T-helper 1 cell treated with Interleukin-12 subunit alpha and Interleukin-12 subunit beta and Interleukin-4 antibody, amounts not matched to agents 30 ng/mL and 1 ng/mL, for 36 hours (primary cell): Measurements from ENCODE around the gene CDC6. TPM values are rescaled to one million over a fixed set of nuclear protein-coding genes. Genes with fewer than 3 reads are reported as not detected.

ENCODE experiments used
- intact Hi-C: fragments of 100-400 bp; cut with micrococcal nuclease; formaldehyde crosslinking; loops from one replicate; pipeline ENCODE4 v1.15.1; 2024
- total RNA-seq: library from RNA; stranded (reverse); gene quantifications from 2 replicates; pipeline ENCODE4 v1.2.3, GENCODE V29; 2022

CDC6 gene
- total RNA-seq, 1 donor from 2014 or later: 72.0 TPM

GRCh38 chr17:40349895-40350688, 62.4 kb downstream of the CDC6 start:
- intact Hi-C loops: no loop called here

- intact Hi-C loops: no loop called here
Measured at GRCh38 chr17:40350689-40351358, 63.1 kb downstream of the CDC6 start.

- intact Hi-C loops: no loop called here
Measured at GRCh38 chr17:40351359-40352236, 63.9 kb downstream of the CDC6 start.

DNA sequence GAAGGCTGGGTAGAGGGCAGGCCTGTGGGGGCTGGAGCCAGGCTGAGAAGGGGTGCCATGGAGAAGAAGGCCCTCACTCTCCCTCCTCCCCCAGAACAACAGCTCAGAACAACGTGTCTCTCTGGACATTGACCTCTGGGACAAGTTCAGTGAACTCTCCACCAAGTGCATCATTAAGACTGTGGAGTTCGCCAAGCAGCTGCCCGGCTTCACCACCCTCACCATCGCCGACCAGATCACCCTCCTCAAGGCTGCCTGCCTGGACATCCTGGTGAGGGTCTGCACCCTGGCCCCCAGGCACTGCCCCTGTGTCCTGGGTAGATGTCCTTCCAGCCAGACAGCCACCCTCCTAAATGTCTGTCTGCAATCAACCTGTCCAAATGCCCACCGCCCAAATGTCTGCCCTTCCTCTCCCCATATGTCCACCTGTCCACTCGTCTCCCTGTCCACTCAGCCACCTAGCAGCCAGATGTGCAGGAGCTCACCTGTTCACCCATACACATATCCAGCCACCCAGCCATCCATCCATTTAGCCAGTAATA, 64.6 kb downstream of the CDC6 start:
- intact Hi-C loops: no loop called here

DNA sequence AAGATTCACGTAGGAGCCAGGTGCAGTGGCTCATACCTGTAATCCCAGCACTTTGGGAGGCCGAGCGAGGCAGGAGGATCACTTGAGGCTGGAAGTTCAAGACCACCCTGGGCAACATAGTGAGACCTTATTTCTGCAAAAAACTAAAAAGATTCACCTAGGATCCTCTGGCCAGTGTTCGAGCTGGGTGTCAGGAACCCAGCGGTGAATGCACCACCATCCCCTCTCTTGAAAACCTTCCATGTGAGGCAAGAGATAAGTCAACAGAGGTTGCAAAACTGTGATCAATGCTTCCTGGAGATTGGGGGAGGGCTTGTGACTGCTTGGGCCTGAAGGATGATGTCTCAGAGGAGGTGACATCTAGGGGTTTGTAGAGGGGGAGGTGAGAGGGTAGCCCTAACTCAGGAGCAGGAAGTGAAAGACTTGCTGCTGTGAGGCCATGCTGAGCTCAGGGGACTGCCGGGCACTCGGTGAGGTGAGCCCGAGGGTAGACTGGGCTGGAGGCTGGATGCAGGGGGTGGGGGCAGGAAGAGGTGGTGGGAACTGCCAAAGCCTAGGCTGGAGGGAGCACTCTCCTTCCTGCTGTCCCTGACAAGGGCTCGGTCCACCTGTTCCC, 65.2 kb downstream of the CDC6 start:
- intact Hi-C loops: no loop called here

Other genes with a start within 250 kb of the CDC6 start
- 90.9 and 107 TPM in 2 replicates for gene MED24, start 233.5 kb upstream of the CDC6 start, total RNA-seq
- gene THRA, start 224.9 kb upstream of the CDC6 start, total RNA-seq: 1.6 and 1.8 TPM in 2 replicates
- gene NR1D1, start 187.3 kb upstream of the CDC6 start, total RNA-seq: 3.3 and 3.7 TPM in 2 replicates
- gene MSL1, start 165.9 kb upstream of the CDC6 start, total RNA-seq: 78.7 and 83.6 TPM in 2 replicates
- 90.5 and 95.1 TPM in 2 replicates for gene CASC3, start 147.3 kb upstream of the CDC6 start, total RNA-seq
- 7.4 and 9.6 TPM in 2 replicates for gene RAPGEFL1, start 110.4 kb upstream of the CDC6 start, total RNA-seq
- 26.8 and 29.1 TPM in 2 replicates for gene WIPF2, start 68.6 kb upstream of the CDC6 start, total RNA-seq
- 27.7 and 28.8 TPM in 2 replicates for gene RARA, start 21.3 kb downstream of the CDC6 start, total RNA-seq
- not detected in 2 replicates for gene GJD3, start 76.9 kb downstream of the CDC6 start, total RNA-seq
- gene TOP2A, start 130.0 kb downstream of the CDC6 start, total RNA-seq: 269 and 270 TPM in 2 replicates
- 75.5 and 77.8 TPM in 2 replicates for gene IGFBP4, start 155.6 kb downstream of the CDC6 start, total RNA-seq
- gene TNS4, start 213.7 kb downstream of the CDC6 start, total RNA-seq: 14.2 and 15.7 TPM in 2 replicates